Upper lobe of left lung (tissue), 6 donors: ENCODE results near the gene ERRFI1. TPM values are rescaled to one million over a fixed set of nuclear protein-coding genes. Genes with fewer than 3 reads are reported as not detected.
A peak's percentile ranks its signal among the peaks of the same experiment; 100 is the strongest.

ENCODE experiments used
- ATAC-seq, 2 donors: fragments of 200-7000 bp; cut with Tn5 transposase; one replicate each; pipeline ENCODE4 v1.9.1; 2022; ENCODE audit warnings: mild to moderate bottlenecking in 2 of 2, moderate library complexity in 2 of 2; ENCODE audit not compliant: low FRiP score in 2 of 2
- DNase-seq, 2 donors: peaks; one replicate each; pipeline ENCODE4 v3.0.0-alpha.2; 2019 to 2020
- H3K27ac ChIP-seq, 4 donors: fragments of 200-600 bp; sonication (generic); one replicate each; pipeline ENCODE4 v1.5.1; 2016 to 2019
- H3K27me3 ChIP-seq, 4 donors: fragments of 200-600 bp; sonication (generic); one replicate each; pipeline ENCODE4 v1.5.1; 2017 to 2019
- H3K36me3 ChIP-seq, 4 donors: fragments of 200-600 bp; sonication (generic); one replicate each; pipeline ENCODE4 v1.5.1; 2016 to 2019
- H3K4me1 ChIP-seq, 4 donors: fragments of 200-600 bp; sonication (generic); one replicate each; pipeline ENCODE4 v1.5.1; 2018 to 2019
- H3K4me3 ChIP-seq, 4 donors: fragments of 200-600 bp; sonication (generic); one replicate each; pipeline ENCODE4 v1.5.1; 2017 to 2019; ENCODE audit warnings: mild to moderate bottlenecking in 2 of 4, moderate library complexity in 1 of 4
- H3K9me3 ChIP-seq, 4 donors: fragments of 200-600 bp; sonication (generic); one replicate each; pipeline ENCODE4 v1.5.1; 2018 to 2019
- CTCF ChIP-seq, 6 experiments: fragments of 450-650 bp in 4 of 6; fragments of 200-600 bp in 2 of 6; sonication (generic) in 2 of 6; IDR thresholded peaks; one replicate each; pipeline ENCODE4 v1.5.1; 2016 to 2019; ENCODE audit warnings: antibody characterized with exemption in 6 of 6
- EP300 ChIP-seq, 4 donors: sonication (generic); formaldehyde crosslinking; IDR thresholded peaks; one replicate each; pipeline ENCODE4 v1.5.1; 2017; ENCODE audit warnings: antibody characterized with exemption in 4 of 4, control low read depth in 2 of 4
- POLR2A ChIP-seq, 4 donors: fragments of 450-650 bp; IDR thresholded peaks; one replicate each; pipeline ENCODE4 v1.5.1; 2016 to 2017; ENCODE audit warnings: antibody characterized with exemption in 4 of 4, mild to moderate bottlenecking in 2 of 4
- POLR2AphosphoS5 ChIP-seq, 2 donors: sonication (generic); formaldehyde crosslinking; IDR thresholded peaks; one replicate each; pipeline ENCODE4 v1.5.1; 2017; ENCODE audit warnings: antibody characterized with exemption in 2 of 2
- WGBS, 2 donors: methylation state at CpG; one replicate each; pipeline ENCODE4 v1.1.5; 2017 to 2018; 5-methylcytosine and 5-hydroxymethylcytosine counted together
- total RNA-seq, 6 donors: library from RNA; depleted of rRNA in 4 of 6; stranded (reverse); fragments of >200 nt in 4 of 6; gene quantifications; one replicate each; pipeline versions ENCODE4 v1.1.0 to v1.2.1, GENCODE V29; 2016 to 2021
- donor health status: DM: no; HTN: no; CAD: no; lungs with moderate emphysema.
- donor health status: DM: no; HTN: yes; CAD: no; lungs with severe emphysema.

ERRFI1 gene
- total RNA-seq, 6 donors from 2014 or later: 30.4 to 164 (median 84.6) TPM

DNA sequence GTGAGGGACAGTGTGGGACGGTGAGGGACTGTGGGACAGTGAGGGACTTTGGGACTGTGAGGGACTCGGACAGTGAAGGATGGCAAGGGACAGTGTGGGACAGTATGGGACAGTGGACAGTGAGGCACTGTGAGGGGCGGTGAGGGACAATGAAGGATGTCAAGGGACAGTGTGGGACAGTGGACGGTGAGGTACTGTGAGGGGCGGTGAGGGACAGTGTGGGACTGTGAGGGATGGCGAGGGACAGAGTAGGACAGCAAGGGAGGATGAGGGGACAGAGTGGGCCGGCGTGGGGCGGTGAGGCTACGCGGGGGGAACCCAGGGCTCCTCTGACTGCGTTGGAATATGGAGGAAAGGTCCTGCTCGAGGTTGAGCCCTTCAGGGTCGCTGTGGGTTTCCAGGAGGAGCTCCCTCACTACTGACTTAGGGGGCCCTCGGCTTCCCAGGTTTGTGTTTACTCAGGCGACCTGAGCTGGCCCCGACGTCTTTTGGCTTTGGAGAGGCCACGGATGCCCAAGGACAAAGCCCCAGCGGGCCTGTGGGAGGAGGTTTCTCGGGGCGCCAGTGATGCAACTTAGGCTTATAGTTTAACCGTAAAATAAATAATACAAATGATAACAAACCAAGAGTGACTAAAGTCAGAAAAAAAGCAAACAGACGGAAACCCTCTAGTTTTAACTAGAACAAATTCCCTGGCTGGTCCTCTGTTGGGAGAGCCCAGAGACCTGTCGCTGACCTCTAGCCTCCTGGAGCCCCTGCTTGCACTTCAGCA is 1.1 kb upstream of the ERRFI1 start:
- no peaks in the 10 kb centered on the region for H3K36me3 ChIP-seq
- H3K4me1 ChIP-seq: peaks cover 11 to 47% (median 34%) of the 10 kb centered on the region in 4 donors
- peak overlapping the region in 3 of 4 donors; percentile 81 to 91 (median 86) for H3K4me3 ChIP-seq
- DNase-seq (peak; percentile 63 to 79), ATAC-seq (peak; percentile 0 to 80)
- TF ChIP-seq POLR2AphosphoS5 (IDR thresholded peaks at IDR 0.05): peak in 1 of 2 donors; percentile 5
- no peak for TF ChIP-seq CTCF (IDR thresholded peaks at IDR 0.05)
- peak in 1 of 4 donors; percentile 25 for TF ChIP-seq POLR2A (IDR thresholded peaks at IDR 0.05)
- H3K27me3 ChIP-seq: no peaks in the 10 kb centered on the region
- no peaks in the 10 kb centered on the region for H3K9me3 ChIP-seq
- peak overlapping the region; percentile 92 to 97 (median 94) for H3K27ac ChIP-seq
- WGBS, 2 donors: 59 to 62% methylated on average over 24 to 25 of the region's 25 CpGs

GRCh38 chr1:8025671-8026144 is 401 bp downstream of the ERRFI1 start:
- Histone ChIP-seq H3K27ac (peak overlapping the region; percentile 92 to 97 (median 94)), H3K36me3 (no peaks in the 10 kb centered on the region), H3K4me1 (peaks cover 8 to 60% (median 37%) of the 10 kb centered on the region in 4 donors), H3K27me3 (no peaks in the 10 kb centered on the region), H3K9me3 (no peaks in the 10 kb centered on the region), H3K4me3 (peak overlapping the region; percentile 71 to 91 (median 84))
- ATAC-seq: no peak
- 0% methylated on average over 16 of the region's 69 CpGs; no CpG with 5 or more reads in 1 of the 2 donors for WGBS, 2 donors
- DNase-seq: no peak
- TF ChIP-seq EP300 (IDR thresholded peaks at IDR 0.05) (no peak), POLR2AphosphoS5 (IDR thresholded peaks at IDR 0.05) (no peak), CTCF (IDR thresholded peaks at IDR 0.05) (no peak), POLR2A (IDR thresholded peaks at IDR 0.05) (no peak)

GRCh38 chr1:8025061-8025670 is 943 bp downstream of the ERRFI1 start:
- no peak for TF ChIP-seq CTCF (IDR thresholded peaks at IDR 0.05)
- no peak for TF ChIP-seq POLR2A (IDR thresholded peaks at IDR 0.05)
- no peaks in the 10 kb centered on the region for H3K27me3 ChIP-seq
- H3K9me3 ChIP-seq: no peaks in the 10 kb centered on the region
- DNase-seq (no peak), ATAC-seq (no peak)
- H3K36me3 ChIP-seq: no peaks in the 10 kb centered on the region
- H3K27ac ChIP-seq: peak overlapping the region; percentile 92 to 97 (median 94)
- peaks cover 13 to 65% (median 41%) of the 10 kb centered on the region in 4 donors for H3K4me1 ChIP-seq
- WGBS, 2 donors: 5 to 7% methylated on average over 19 of the region's 19 CpGs
- peak overlapping the region; percentile 71 to 91 (median 84) for H3K4me3 ChIP-seq

DNA sequence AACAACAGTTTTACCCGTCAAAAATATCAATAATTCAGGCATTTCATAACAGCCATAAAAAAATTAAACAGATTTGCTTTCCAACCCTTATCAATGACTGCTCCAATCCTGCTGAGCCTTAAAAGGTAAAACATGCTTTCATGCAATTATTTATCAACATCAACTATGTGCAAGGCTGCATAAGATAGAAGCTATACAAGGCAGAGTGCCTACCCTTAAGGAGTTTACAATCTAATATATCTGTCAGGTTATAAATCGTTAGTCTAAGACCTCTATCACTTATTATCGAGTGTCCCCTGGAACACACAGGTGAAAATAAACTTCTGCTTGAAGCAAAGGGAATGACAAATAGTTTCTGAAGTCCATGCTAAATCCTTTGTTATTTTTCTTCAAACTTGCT is 1.8 kb downstream of the ERRFI1 start:
- no peak for ATAC-seq
- no peak for DNase-seq
- peak overlapping the region in 3 of 4 donors; percentile 93 to 97 (median 95) for H3K27ac ChIP-seq

More for the DNA sequence above, 1.8 kb downstream of the ERRFI1 start:
- H3K27me3 ChIP-seq: no peaks in the 10 kb centered on the region
- H3K4me1 ChIP-seq: peaks cover 20 to 73% (median 49%) of the 10 kb centered on the region in 4 donors
- peak overlapping the region; percentile 71 to 91 (median 84) for H3K4me3 ChIP-seq
- no peaks in the 10 kb centered on the region for H3K9me3 ChIP-seq
- no peak for TF ChIP-seq CTCF (IDR thresholded peaks at IDR 0.05)
- TF ChIP-seq EP300 (IDR thresholded peaks at IDR 0.05): no peak
- no peak for TF ChIP-seq POLR2AphosphoS5 (IDR thresholded peaks at IDR 0.05)
- TF ChIP-seq POLR2A (IDR thresholded peaks at IDR 0.05): no peak
- 63 to 69% methylated on average over 3 of the region's 3 CpGs for WGBS, 2 donors
- H3K36me3 ChIP-seq: no peaks in the 10 kb centered on the region
